ENCODE data around the gene ATG2A. TPM values are rescaled to one million over a fixed set of nuclear protein-coding genes. Genes with fewer than 3 reads are reported as not detected.

ATG2A gene
- total RNA-seq, 1 donor from 2014 or later = 25.8 TPM

- TF ChIP-seq CTCF (conservative IDR thresholded peaks at IDR 0.05; ENCODE audit: low read depth, low read length) = no peak
- no peak overlapping the region for H3K4me3 ChIP-seq (ENCODE audit: low read depth, low read length)
- DNase-seq (ENCODE audit: low read depth) = no peak
Observed at GRCh38 chr11:64932324-64932723, 15.3 kb upstream of the ATG2A start.

GRCh38 chr11:64931290-64931689 is 14.3 kb upstream of the ATG2A start:
- H3K4me3 ChIP-seq (ENCODE audit: low read depth, low read length) = no peak overlapping the region
- no peak for DNase-seq (ENCODE audit: low read depth)
- no peak for TF ChIP-seq CTCF (conservative IDR thresholded peaks at IDR 0.05; ENCODE audit: low read depth, low read length)

GRCh38 chr11:64930340-64930739 is 13.3 kb upstream of the ATG2A start:
- no peak for TF ChIP-seq CTCF (conservative IDR thresholded peaks at IDR 0.05; ENCODE audit: low read depth, low read length)
- DNase-seq (ENCODE audit: low read depth) = no peak
- no peak overlapping the region for H3K4me3 ChIP-seq (ENCODE audit: low read depth, low read length)

GRCh38 chr11:64929625-64930024 is 12.6 kb upstream of the ATG2A start:
- H3K4me3 ChIP-seq (ENCODE audit: low read depth, low read length) = no peak overlapping the region
- TF ChIP-seq CTCF (conservative IDR thresholded peaks at IDR 0.05; ENCODE audit: low read depth, low read length) = no peak
- no peak for DNase-seq (ENCODE audit: low read depth)

- no peak for TF ChIP-seq CTCF (conservative IDR thresholded peaks at IDR 0.05; ENCODE audit: low read depth, low read length)
- no peak overlapping the region for H3K4me3 ChIP-seq (ENCODE audit: low read depth, low read length)
- no peak for DNase-seq (ENCODE audit: low read depth)
Observed at GRCh38 chr11:64928957-64929356, 11.9 kb upstream of the ATG2A start.

GRCh38 chr11:64926689-64927088 is 9.7 kb upstream of the ATG2A start:
- TF ChIP-seq CTCF (conservative IDR thresholded peaks at IDR 0.05; ENCODE audit: low read depth, low read length) = no peak
- no peak overlapping the region for H3K4me3 ChIP-seq (ENCODE audit: low read depth, low read length)
- no peak for DNase-seq (ENCODE audit: low read depth)

GRCh38 chr11:64925536-64926436 is 8.8 kb upstream of the ATG2A start:
- no peak for DNase-seq (ENCODE audit: low read depth)
- no peak for TF ChIP-seq CTCF (conservative IDR thresholded peaks at IDR 0.05; ENCODE audit: low read depth, low read length)
- peak overlapping the region; percentile 94 for H3K4me3 ChIP-seq (ENCODE audit: low read depth, low read length)

Data from epithelial cell of proximal tubule (primary cell).